SK-N-SH treated with all-trans-retinoic acid at 6 μM for 48 hours (cell line): Measurements from ENCODE around the gene TEX2.

ENCODE experiments used
- ARNTL ChIP-seq: fragments of 450-650 bp; formaldehyde crosslinking; IDR thresholded peaks from 2 replicates; pipeline ENCODE4 v1.5.0; 2020; ENCODE audit warnings: low read depth, mild to moderate bottlenecking, moderate library complexity, borderline replicate concordance
- BACH2 ChIP-seq: fragments of 250-450 bp; sonication (Bioruptor Pico); IDR thresholded peaks from 2 replicates; pipeline ENCODE4 v1.9.0; 2021; ENCODE audit warnings: mild to moderate bottlenecking, borderline replicate concordance
- ESRRG ChIP-seq: fragments of 250-450 bp; sonication (Bioruptor Pico); IDR thresholded peaks from 2 replicates; pipeline ENCODE4 v1.6.1; 2021; ENCODE audit warnings: mild to moderate bottlenecking
- GLIS3 ChIP-seq: fragments of 250-450 bp; sonication (Bioruptor Pico); IDR thresholded peaks from 2 replicates; pipeline ENCODE4 v1.5.0; 2020; ENCODE audit warnings: mild to moderate bottlenecking, moderate library complexity
- ISL1 ChIP-seq: fragments of 250-450 bp; sonication (Bioruptor Pico); IDR thresholded peaks from 2 replicates; pipeline ENCODE4 v2.1.2; 2022; ENCODE audit warnings: mild to moderate bottlenecking, moderate library complexity
- PATZ1 ChIP-seq: fragments of 250-450 bp; sonication (Bioruptor Pico); IDR thresholded peaks from 2 replicates; pipeline ENCODE4 v1.8.0; 2020; ENCODE audit warnings: mild to moderate bottlenecking, moderate library complexity, borderline replicate concordance
- PPARA ChIP-seq: fragments of 250-450 bp; sonication (Bioruptor Pico); IDR thresholded peaks from 2 replicates; pipeline ENCODE4 v1.5.0; 2020; ENCODE audit warnings: mild to moderate bottlenecking, borderline replicate concordance
- SNAI2 ChIP-seq: fragments of 250-450 bp; sonication (Bioruptor Pico); IDR thresholded peaks from 2 replicates; pipeline ENCODE4 v1.5.0; 2020; ENCODE audit warnings: mild to moderate bottlenecking, moderate library complexity
- ZC3H10 ChIP-seq: fragments of 250-450 bp; sonication (Bioruptor Pico); IDR thresholded peaks from 2 replicates; pipeline ENCODE4 v1.5.1; 2021; ENCODE audit warnings: mild to moderate bottlenecking, moderate library complexity
- ZFP3 ChIP-seq: fragments of 250-450 bp; sonication (Bioruptor Pico); IDR thresholded peaks from 2 replicates; pipeline ENCODE4 v1.5.0; 2020; ENCODE audit warnings: mild to moderate bottlenecking, moderate library complexity
- ZNF70 ChIP-seq: fragments of 450-650 bp; formaldehyde crosslinking; IDR thresholded peaks from 2 replicates; pipeline ENCODE4 v1.5.0; 2020; ENCODE audit warnings: mild to moderate bottlenecking, moderate library complexity
- ZNF8 ChIP-seq: fragments of 450-650 bp; formaldehyde crosslinking; IDR thresholded peaks from 2 replicates; pipeline ENCODE4 v1.5.0; 2020; ENCODE audit warnings: mild to moderate bottlenecking, moderate library complexity
- TF ChIP-seq, protein P1 (sequence below): fragments of 250-450 bp; sonication (Bioruptor Pico); IDR thresholded peaks from 2 replicates; pipeline ENCODE4 v1.8.0; 2021; ENCODE audit warnings: low read depth, mild to moderate bottlenecking, moderate library complexity, borderline replicate concordance
- TF ChIP-seq, protein P2 (sequence below): fragments of 250-450 bp; sonication (Bioruptor Pico); IDR thresholded peaks from 2 replicates; pipeline ENCODE4 v1.5.1; 2021; ENCODE audit warnings: mild to moderate bottlenecking, moderate library complexity

DNA sequence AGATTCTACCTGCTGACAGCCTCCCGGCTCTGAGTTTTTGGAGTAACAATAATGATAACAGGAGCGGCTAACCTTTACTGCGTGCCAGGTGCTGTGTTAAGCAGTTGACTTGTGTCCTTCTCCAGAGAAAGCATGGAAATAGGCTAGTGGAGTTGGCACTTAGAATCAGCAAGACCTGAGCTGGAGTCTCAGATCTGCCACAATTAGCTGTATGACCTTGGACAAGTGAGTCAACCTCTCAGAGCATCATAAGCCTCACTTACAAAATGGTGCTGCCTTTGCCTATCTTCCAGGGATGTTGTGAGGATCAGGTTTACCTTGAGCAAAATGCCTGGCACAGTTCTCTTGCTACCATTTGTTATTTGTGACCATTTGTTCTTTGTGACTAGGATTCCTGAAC is 32.1 kb upstream of the TEX2 start:
- TF ChIP-seq ZNF8 (CRISPR knock-in tag): no peak
- no peak for TF ChIP-seq ZFP3
- no peak for TF ChIP-seq ESRRG (CRISPR knock-in tag)
- no peak for TF ChIP-seq ZC3H10 (CRISPR knock-in tag)
- TF ChIP-seq ZNF70: no peak
- TF ChIP-seq PATZ1 (CRISPR knock-in tag): no peak
- TF ChIP-seq ARNTL (CRISPR knock-in tag): no peak
- no peak for TF ChIP-seq ISL1
- TF ChIP-seq, protein P1, sequence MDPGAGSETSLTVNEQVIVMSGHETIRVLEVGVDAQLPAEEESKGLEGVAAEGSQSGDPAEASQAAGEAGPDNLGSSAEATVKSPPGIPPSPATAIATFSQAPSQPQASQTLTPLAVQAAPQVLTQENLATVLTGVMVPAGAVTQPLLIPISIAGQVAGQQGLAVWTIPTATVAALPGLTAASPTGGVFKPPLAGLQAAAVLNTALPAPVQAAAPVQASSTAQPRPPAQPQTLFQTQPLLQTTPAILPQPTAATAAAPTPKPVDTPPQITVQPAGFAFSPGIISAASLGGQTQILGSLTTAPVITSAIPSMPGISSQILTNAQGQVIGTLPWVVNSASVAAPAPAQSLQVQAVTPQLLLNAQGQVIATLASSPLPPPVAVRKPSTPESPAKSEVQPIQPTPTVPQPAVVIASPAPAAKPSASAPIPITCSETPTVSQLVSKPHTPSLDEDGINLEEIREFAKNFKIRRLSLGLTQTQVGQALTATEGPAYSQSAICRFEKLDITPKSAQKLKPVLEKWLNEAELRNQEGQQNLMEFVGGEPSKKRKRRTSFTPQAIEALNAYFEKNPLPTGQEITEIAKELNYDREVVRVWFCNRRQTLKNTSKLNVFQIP: no peak
- TF ChIP-seq SNAI2 (CRISPR knock-in tag): no peak
- TF ChIP-seq, protein P2, sequence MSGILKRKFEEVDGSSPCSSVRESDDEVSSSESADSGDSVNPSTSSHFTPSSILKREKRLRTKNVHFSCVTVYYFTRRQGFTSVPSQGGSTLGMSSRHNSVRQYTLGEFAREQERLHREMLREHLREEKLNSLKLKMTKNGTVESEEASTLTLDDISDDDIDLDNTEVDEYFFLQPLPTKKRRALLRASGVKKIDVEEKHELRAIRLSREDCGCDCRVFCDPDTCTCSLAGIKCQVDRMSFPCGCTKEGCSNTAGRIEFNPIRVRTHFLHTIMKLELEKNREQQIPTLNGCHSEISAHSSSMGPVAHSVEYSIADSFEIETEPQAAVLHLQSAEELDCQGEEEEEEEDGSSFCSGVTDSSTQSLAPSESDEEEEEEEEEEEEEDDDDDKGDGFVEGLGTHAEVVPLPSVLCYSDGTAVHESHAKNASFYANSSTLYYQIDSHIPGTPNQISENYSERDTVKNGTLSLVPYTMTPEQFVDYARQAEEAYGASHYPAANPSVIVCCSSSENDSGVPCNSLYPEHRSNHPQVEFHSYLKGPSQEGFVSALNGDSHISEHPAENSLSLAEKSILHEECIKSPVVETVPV (CRISPR knock-in tag): no peak
- no peak for TF ChIP-seq GLIS3
- no peak for TF ChIP-seq PPARA
- TF ChIP-seq BACH2 (CRISPR knock-in tag): no peak
